HCT116 (cell line): ENCODE measurements around the gene PLEKHO1. TPM values are rescaled to one million over a fixed set of nuclear protein-coding genes. Genes with fewer than 3 reads are reported as not detected.

Experiments used
- ATAC-seq: fragments of 200-7000 bp; cut with Tn5 transposase; 2 replicates; pipeline ENCODE4 v1.9.1; 2020; ENCODE audit warnings: mild to moderate bottlenecking, moderate library complexity
- BruUV-seq: library from RNA; stranded (reverse); fragments of 400-500 nt; replicated peaks from 2 replicates; lab custom pipeline; 2021; lab: Mats Ljungman, UMichigan
- CTCF ChIA-PET: fragments of 300-600 bp; sonication (Branson Sonifier 250); formaldehyde crosslinking; loops from one replicate; lab custom pipeline; 2021; ENCODE audit warnings: antibody characterized with exemption; lab: Charles Lee
- POLR2A ChIA-PET: fragments of 300-600, 350-600 bp; sonication (Branson Sonifier 250); formaldehyde crosslinking; loops from one replicate; lab custom pipeline; 2021; ENCODE audit warnings: antibody characterized with exemption; lab: Charles Lee
- RAD21 ChIA-PET, 2 experiments: fragments of 300-600 bp; sonication (Branson Sonifier 250); formaldehyde crosslinking; loops; one replicate each; lab custom pipeline; 2023; ENCODE audit warnings: low total read pairs in 2 of 2; ENCODE audit not compliant: uncharacterized antibody in 2 of 2, unreplicated experiment in 2 of 2, low non-redundant PET in 1 of 2; lab: Charles Lee
- DNase-seq: peaks from one replicate; pipeline ENCODE4 v3.0.0-alpha.2; 2010; ENCODE audit warnings: low read depth, low spot score
- H2AFZ ChIP-seq: fragments of 200-600 bp; shearing (Covaris generic), sonication (generic); 2 replicates; pipeline ENCODE4 v1.6.1; 2017; ENCODE audit warnings: low read depth, mixed run types, mixed read lengths, antibody characterized with exemption, low read length; ENCODE audit not compliant: poor library complexity, severe bottlenecking
- H3K27ac ChIP-seq: 2 replicates; pipeline ENCODE4 v1.5.1; 2012; ENCODE audit warnings: low read depth, low read length
- H3K27me3 ChIP-seq: fragments of 200-600 bp; sonication (generic); 2 replicates; pipeline ENCODE4 v1.6.1; 2016; ENCODE audit warnings: mixed run types, low read length, mixed read lengths; ENCODE audit not compliant: insufficient read depth
- H3K36me3 ChIP-seq, 2 experiments: fragments of 200-500 bp in 1 of 2; fragments of 200-600 bp in 1 of 2; sonication (Bioruptor generic) in 1 of 2; sonication (generic) in 1 of 2; 2 replicates each; pipeline versions ENCODE4 v1.5.1 to v1.6.1; 2014 to 2016; ENCODE audit warnings: low read length in 2 of 2, inconsistent platforms in 1 of 2, mixed read lengths in 1 of 2, mixed run types in 1 of 2; ENCODE audit not compliant: insufficient read depth in 2 of 2, control insufficient read depth in 1 of 2
- H3K4me1 ChIP-seq, 2 experiments: fragments of 200-600 bp in 1 of 2; sonication (generic) in 1 of 2; 2 replicates each; pipeline versions ENCODE4 v1.5.1 to v1.6.1; 2012 to 2017; ENCODE audit warnings: low read length in 2 of 2, inconsistent platforms in 1 of 2, mild to moderate bottlenecking in 1 of 2, mixed read lengths in 1 of 2, mixed run types in 1 of 2, moderate library complexity in 1 of 2; ENCODE audit not compliant: insufficient read depth in 2 of 2, control insufficient read depth in 1 of 2
- H3K4me2 ChIP-seq: fragments of 200-600 bp; sonication (generic); 2 replicates; pipeline ENCODE4 v1.6.1; 2017; ENCODE audit warnings: mixed run types, low read length, mixed read lengths
- H3K4me3 ChIP-seq, 2 experiments: fragments of 200-600 bp in 1 of 2; sonication (generic) in 1 of 2; replicated peaks in 1 of 2; 2 replicates each; pipeline ENCODE4 v1.5.1; 2011 to 2016; ENCODE audit warnings: low read length in 2 of 2, control low read depth in 1 of 2, low read depth in 1 of 2, mild to moderate bottlenecking in 1 of 2, mixed read lengths in 1 of 2, mixed run types in 1 of 2
- H3K79me2 ChIP-seq: fragments of 200-600 bp; sonication (generic); 2 replicates; pipeline ENCODE4 v1.6.1; 2017; ENCODE audit warnings: mild to moderate bottlenecking, mixed run types, low read length, moderate library complexity, mixed read lengths; ENCODE audit not compliant: insufficient read depth
- H3K9ac ChIP-seq: fragments of 200-600 bp; sonication (generic); 2 replicates; pipeline ENCODE4 v1.6.1; 2016; ENCODE audit warnings: low read length, mixed read lengths
- H3K9me2 ChIP-seq: fragments of 200-600 bp; sonication (generic), shearing (Covaris generic); 2 replicates; pipeline ENCODE4 v1.6.1; 2017; ENCODE audit warnings: mixed run types, mild to moderate bottlenecking, moderate library complexity; ENCODE audit not compliant: insufficient read depth
- H3K9me3 ChIP-seq, 2 experiments: fragments of 200-500 bp in 1 of 2; fragments of 200-600 bp in 1 of 2; sonication (Bioruptor generic) in 1 of 2; sonication (generic) in 1 of 2; 2 replicates each; pipeline ENCODE4 v1.6.1; 2014 to 2017; ENCODE audit warnings: low read length in 2 of 2, mixed read lengths in 2 of 2, inconsistent platforms in 1 of 2, low read depth in 1 of 2, mild to moderate bottlenecking in 1 of 2, mixed run types in 1 of 2, moderate library complexity in 1 of 2; ENCODE audit not compliant: control insufficient read depth in 1 of 2, insufficient read depth in 1 of 2
- H4K20me1 ChIP-seq: fragments of 200-600 bp; sonication (generic), shearing (Covaris generic); 2 replicates; pipeline ENCODE4 v1.6.1; 2017; ENCODE audit warnings: mixed run types, mild to moderate bottlenecking, moderate library complexity; ENCODE audit not compliant: insufficient read depth
- CEBPB ChIP-seq: IDR thresholded peaks from 2 replicates; pipeline ENCODE4 v1.6.1; 2012; ENCODE audit warnings: low read depth
- CTCF ChIP-seq, 3 experiments: fragments of 200-600 bp in 1 of 3; sonication (generic) in 1 of 3; IDR thresholded peaks in 2 of 3; conservative IDR thresholded peaks in 1 of 3; 2 replicates each; pipeline ENCODE4 v1.5.1; 2012 to 2017; ENCODE audit warnings: low read depth in 2 of 3, low read length in 2 of 3, antibody characterized with exemption in 1 of 3, borderline replicate concordance in 1 of 3, control low read depth in 1 of 3, mild to moderate bottlenecking in 1 of 3, mixed read lengths in 1 of 3, mixed run types in 1 of 3, moderate library complexity in 1 of 3; ENCODE audit not compliant: insufficient read depth in 1 of 3
- EGR1 ChIP-seq: IDR thresholded peaks from 2 replicates; pipeline ENCODE4 v1.6.1; 2012; ENCODE audit warnings: low read depth
- ELF1 ChIP-seq: IDR thresholded peaks from 2 replicates; pipeline ENCODE4 v1.6.1; 2012; ENCODE audit warnings: low read depth, borderline replicate concordance
- EZH2phosphoT487 ChIP-seq: fragments of 200-600 bp; IDR thresholded peaks from 2 replicates; pipeline ENCODE4 v1.6.1; 2018; ENCODE audit warnings: antibody characterized with exemption, borderline replicate concordance
- JUND ChIP-seq: IDR thresholded peaks from 2 replicates; pipeline ENCODE4 v1.6.1; 2012
- POLR2A ChIP-seq: IDR thresholded peaks from 2 replicates; pipeline ENCODE4 v1.7.0; 2011; ENCODE audit warnings: borderline replicate concordance; ENCODE audit not compliant: insufficient read depth, insufficient read length; ENCODE audit errors: extremely low read depth
- POLR2AphosphoS5 ChIP-seq: IDR thresholded peaks from 2 replicates; pipeline ENCODE4 v1.6.1; 2011; ENCODE audit warnings: mild to moderate bottlenecking, low read depth, low read length, moderate library complexity
- RAD21 ChIP-seq: IDR thresholded peaks from 2 replicates; pipeline ENCODE4 v1.6.1; 2012; ENCODE audit warnings: low read depth, mild to moderate bottlenecking
- SIN3A ChIP-seq: IDR thresholded peaks from 2 replicates; pipeline ENCODE4 v1.6.1; 2012; ENCODE audit warnings: low read depth
- SRF ChIP-seq: IDR thresholded peaks from 2 replicates; pipeline ENCODE4 v1.6.1; 2012; ENCODE audit warnings: low read depth
- YY1 ChIP-seq: IDR thresholded peaks from 2 replicates; pipeline ENCODE4 v1.6.1; 2011; ENCODE audit warnings: low read length, low read depth, moderate library complexity, mild to moderate bottlenecking; ENCODE audit not compliant: insufficient replicate concordance; ENCODE audit errors: extremely low read depth
- ZNF274 ChIP-seq: fragments of 200-500 bp; sonication (Bioruptor generic); IDR thresholded peaks from 2 replicates; pipeline ENCODE4 v1.6.1; 2014; ENCODE audit warnings: mild to moderate bottlenecking, low read depth, low read length, inconsistent platforms
- intact Hi-C: fragments of 100-400 bp; cut with micrococcal nuclease; formaldehyde crosslinking; loops from 2 replicates; pipeline ENCODE4 v1.10.0; 2022
- total RNA-seq: library from RNA; stranded (reverse); gene quantifications from one replicate; pipeline ENCODE4 v1.2.1, GENCODE V29; 2021; ENCODE audit not compliant: unreplicated experiment
- TF ChIP-seq, protein P1 (sequence below): IDR thresholded peaks from 2 replicates; pipeline ENCODE4 v1.6.1; 2011; ENCODE audit warnings: mild to moderate bottlenecking, low read length, moderate library complexity; ENCODE audit not compliant: insufficient replicate concordance; ENCODE audit errors: extremely low read depth
- TF ChIP-seq, protein P2 (sequence below): IDR thresholded peaks from 2 replicates; pipeline ENCODE4 v1.6.1; 2012

Gene PLEKHO1
- total RNA-seq, 1 experiment from 2014 or later = 6.9 TPM

DNA sequence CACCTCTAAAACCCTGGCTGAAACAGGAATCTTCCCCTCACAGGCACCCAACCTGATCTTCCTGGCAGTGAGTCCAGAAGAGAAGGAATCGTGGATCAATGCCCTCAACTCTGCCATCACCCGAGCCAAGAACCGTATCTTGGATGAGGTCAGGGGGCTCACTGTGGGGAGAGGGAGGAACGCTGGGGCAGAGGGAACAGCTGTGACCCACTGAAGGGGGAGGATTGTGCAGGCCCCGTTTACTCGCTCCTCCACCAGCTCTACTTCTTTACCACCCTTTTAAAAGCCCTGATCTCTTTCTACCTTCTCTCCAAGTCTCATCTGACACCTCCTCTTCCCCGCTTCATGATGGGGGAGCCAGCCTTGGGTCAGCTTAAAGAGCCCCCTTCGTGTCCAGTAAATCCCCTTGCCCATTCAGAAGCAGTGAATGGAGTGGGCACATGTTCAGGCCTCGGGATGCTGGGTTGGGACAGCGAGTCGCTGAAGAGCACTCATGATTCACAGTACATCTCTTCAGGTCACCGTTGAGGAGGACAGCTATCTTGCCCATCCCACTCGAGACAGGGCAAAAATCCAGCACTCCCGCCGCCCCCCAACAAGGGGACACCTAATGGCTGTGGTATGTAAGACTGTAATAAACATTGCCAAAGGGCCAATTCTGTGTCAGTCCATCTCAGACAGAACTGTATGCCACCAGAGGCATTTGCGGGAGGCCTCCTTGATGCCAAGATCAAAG, 7.3 kb downstream of the PLEKHO1 start:
- Histone ChIP-seq H3K9me2 (no peaks in the 10 kb centered on the region), H3K4me2 (no peak overlapping the region), H3K4me3 (no peak overlapping the region), H2AFZ (no peak overlapping the region), H3K27me3 (no peaks in the 10 kb centered on the region), H3K36me3 (peaks cover 0 to 3% of the 10 kb centered on the region in 2 experiments; a peak in 2 of 4 replicates), H3K9ac (no peak overlapping the region), H3K4me1 (peaks cover 0 to 10% of the 10 kb centered on the region in 2 experiments; a peak in 1 of 4 replicates), H4K20me1 (no peaks in the 10 kb centered on the region), H3K27ac (no peak overlapping the region), H3K9me3 (no peaks in the 10 kb centered on the region), H3K79me2 (no peaks in the 10 kb centered on the region)
- intact Hi-C loops = no loop called here
- CTCF ChIA-PET = interaction anchor here (0.9 kb wide), 1 partner anchor 9 kb away, joined by 3 read pairs; no protein-coding TSS in a partner anchor
- ATAC-seq (no peak), DNase-seq (no peak)
- BruUV-seq = no TSS peak
- POLR2A ChIA-PET = no interaction called here
- no peak for TF ChIP-seq ZNF274
- no peak for TF ChIP-seq POLR2AphosphoS5
- no peak for TF ChIP-seq JUND
- TF ChIP-seq SRF = no peak
- no peak for TF ChIP-seq CTCF (IDR thresholded peaks at IDR 0.05 in 2 of 3, conservative IDR thresholded peaks at IDR 0.05 in 1 of 3; ENCODE audit: borderline replicate concordance in 1 of 3, insufficient read depth in 1 of 3, low read depth in 2 of 3, low read length in 2 of 3)
- TF ChIP-seq CEBPB = no peak
- TF ChIP-seq SIN3A = no peak
- TF ChIP-seq POLR2A = no peak
- TF ChIP-seq RAD21 = no peak
- TF ChIP-seq, protein P1, sequence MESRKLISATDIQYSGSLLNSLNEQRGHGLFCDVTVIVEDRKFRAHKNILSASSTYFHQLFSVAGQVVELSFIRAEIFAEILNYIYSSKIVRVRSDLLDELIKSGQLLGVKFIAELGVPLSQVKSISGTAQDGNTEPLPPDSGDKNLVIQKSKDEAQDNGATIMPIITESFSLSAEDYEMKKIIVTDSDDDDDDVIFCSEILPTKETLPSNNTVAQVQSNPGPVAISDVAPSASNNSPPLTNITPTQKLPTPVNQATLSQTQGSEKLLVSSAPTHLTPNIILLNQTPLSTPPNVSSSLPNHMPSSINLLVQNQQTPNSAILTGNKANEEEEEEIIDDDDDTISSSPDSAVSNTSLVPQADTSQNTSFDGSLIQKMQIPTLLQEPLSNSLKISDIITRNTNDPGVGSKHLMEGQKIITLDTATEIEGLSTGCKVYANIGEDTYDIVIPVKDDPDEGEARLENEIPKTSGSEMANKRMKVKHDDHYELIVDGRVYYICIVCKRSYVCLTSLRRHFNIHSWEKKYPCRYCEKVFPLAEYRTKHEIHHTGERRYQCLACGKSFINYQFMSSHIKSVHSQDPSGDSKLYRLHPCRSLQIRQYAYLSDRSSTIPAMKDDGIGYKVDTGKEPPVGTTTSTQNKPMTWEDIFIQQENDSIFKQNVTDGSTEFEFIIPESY = no peak
- TF ChIP-seq, protein P2, sequence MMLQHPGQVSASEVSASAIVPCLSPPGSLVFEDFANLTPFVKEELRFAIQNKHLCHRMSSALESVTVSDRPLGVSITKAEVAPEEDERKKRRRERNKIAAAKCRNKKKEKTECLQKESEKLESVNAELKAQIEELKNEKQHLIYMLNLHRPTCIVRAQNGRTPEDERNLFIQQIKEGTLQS = no peak
- no peak for TF ChIP-seq EZH2phosphoT487
- TF ChIP-seq ELF1 = no peak
- no peak for TF ChIP-seq YY1
- no peak for TF ChIP-seq EGR1
- RAD21 ChIA-PET = no interaction called here
